Fibroblast of lung (primary cell): ENCODE results near the gene RPS6KA6. TPM values are rescaled to one million over a fixed set of nuclear protein-coding genes. Genes with fewer than 3 reads are reported as not detected.

Source experiments
- DNase-seq, 2 donors: peaks; one replicate each; pipeline versions ENCODE4 v3.0.0 to v3.0.0-alpha.2; 2010; ENCODE audit warnings: low read depth in 2 of 2
- H2AFZ ChIP-seq: 2 replicates; pipeline ENCODE4 v1.5.1; 2012; ENCODE audit warnings: low read length, control low read depth, inconsistent platforms
- H3K27ac ChIP-seq: 2 replicates; pipeline ENCODE4 v1.5.1; 2011; ENCODE audit warnings: low read length, control low read depth; ENCODE audit not compliant: insufficient read depth
- H3K27me3 ChIP-seq: 2 replicates; pipeline ENCODE4 v1.5.1; 2011; ENCODE audit warnings: mild to moderate bottlenecking, low read length; ENCODE audit not compliant: control insufficient read depth, insufficient read depth
- H3K36me3 ChIP-seq: 2 replicates; pipeline ENCODE4 v1.5.1; 2011; ENCODE audit warnings: low read length; ENCODE audit not compliant: control insufficient read depth, insufficient read depth
- H3K4me1 ChIP-seq: 2 replicates; pipeline ENCODE4 v1.5.1; 2011; ENCODE audit warnings: low read length; ENCODE audit not compliant: control insufficient read depth, insufficient read depth; ENCODE audit errors: extremely low read depth
- H3K4me2 ChIP-seq: 2 replicates; pipeline ENCODE4 v1.5.1; 2011; ENCODE audit warnings: low read length, control low read depth; ENCODE audit not compliant: insufficient read depth; ENCODE audit errors: extremely low read depth
- H3K4me3 ChIP-seq, 4 experiments: fragments of 200-600 bp in 1 of 4; sonication (generic) in 1 of 4; replicated peaks in 1 of 4; 2 replicates each; pipeline ENCODE4 v1.5.1; 2011 to 2016; ENCODE audit warnings: low read length in 4 of 4, low read depth in 3 of 4, mild to moderate bottlenecking in 3 of 4, control low read depth in 2 of 4, inconsistent platforms in 1 of 4, mixed read lengths in 1 of 4; ENCODE audit not compliant: insufficient read depth in 1 of 4; ENCODE audit errors: control extremely low read depth in 1 of 4
- H3K79me2 ChIP-seq: 2 replicates; pipeline ENCODE4 v1.5.1; 2012; ENCODE audit warnings: mild to moderate bottlenecking, low read length, inconsistent platforms; ENCODE audit not compliant: control insufficient read depth, insufficient read depth
- H3K9ac ChIP-seq: 2 replicates; pipeline ENCODE4 v1.5.1; 2011; ENCODE audit warnings: mild to moderate bottlenecking, low read length, control low read depth; ENCODE audit not compliant: insufficient read depth
- H3K9me3 ChIP-seq: 2 replicates; pipeline ENCODE4 v1.5.1; 2012; ENCODE audit warnings: low read depth, low read length; ENCODE audit not compliant: control insufficient read depth, insufficient read depth
- H4K20me1 ChIP-seq: 2 replicates; pipeline ENCODE4 v1.5.1; 2011; ENCODE audit warnings: low read length; ENCODE audit not compliant: control insufficient read depth, insufficient read depth; ENCODE audit errors: extremely low read depth
- EZH2 ChIP-seq: IDR thresholded peaks from 2 replicates; pipeline ENCODE4 v1.5.1; 2012; ENCODE audit warnings: low read length, control low read depth, mild to moderate bottlenecking; ENCODE audit errors: missing control alignments
- polyA plus RNA-seq, 2 donors: library from polyadenylated mRNA; depleted of rRNA in 1 of 2; stranded (reverse) in 1 of 2; unstranded in 1 of 2; fragments of >200 nt; gene quantifications; 2 replicates each; pipeline ENCODE4 v1.2.1, GENCODE V29; 2011 to 2012; ENCODE audit warnings: missing spikeins in 1 of 2
- total RNA-seq: library from RNA; depleted of rRNA; stranded (reverse); fragments of >200 nt; gene quantifications from 2 replicates; pipeline ENCODE4 v1.2.1, GENCODE V29; 2014
- TF ChIP-seq, protein P1 (sequence below), 2 donors: IDR thresholded peaks in 1 of 2; conservative IDR thresholded peaks in 1 of 2; 1 replicate in 1 of 2; 2 replicates in 1 of 2; pipeline ENCODE4 v1.5.1; 2011 to 2012; ENCODE audit warnings: low read length in 2 of 2, control low read depth in 1 of 2, inconsistent platforms in 1 of 2, low read depth in 1 of 2, mild to moderate bottlenecking in 1 of 2

Gene RPS6KA6
- total and polyA plus RNA-seq, 2 donors (not counting 1 experiment from before 2014, with no cell fraction given) = 4.2 to 4.5 TPM

DNA sequence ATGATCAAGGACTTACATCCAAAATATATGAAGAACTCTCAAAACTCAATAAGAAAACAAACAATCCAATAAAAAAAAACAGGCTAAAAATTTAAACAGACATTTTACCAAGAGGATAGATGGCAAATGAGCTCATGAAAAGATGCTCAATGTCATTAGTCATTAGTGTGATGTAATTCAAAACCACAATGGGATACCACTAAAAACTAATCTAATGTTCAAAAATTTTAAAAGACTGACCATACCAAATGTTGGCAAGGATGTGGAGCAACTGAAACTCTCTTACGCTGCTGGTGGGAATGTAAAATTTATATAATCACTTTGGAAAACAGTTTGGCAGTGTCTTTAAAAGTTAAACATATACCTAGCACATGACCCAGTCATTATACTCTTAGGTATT, 43.7 kb downstream of the RPS6KA6 start:
- peak; percentile 28 to 48 for DNase-seq
- Histone ChIP-seq H3K4me3 (no peak overlapping the region), H3K27me3 (no peaks in the 10 kb centered on the region), H2AFZ (no peak overlapping the region), H3K27ac (no peak overlapping the region), H3K9ac (no peak overlapping the region), H4K20me1 (no peaks in the 10 kb centered on the region), H3K79me2 (no peaks in the 10 kb centered on the region), H3K36me3 (no peaks in the 10 kb centered on the region), H3K4me1 (no peaks in the 10 kb centered on the region), H3K4me2 (no peak overlapping the region), H3K9me3 (no peaks in the 10 kb centered on the region)
- no peak for TF ChIP-seq EZH2
- TF ChIP-seq, protein P1, sequence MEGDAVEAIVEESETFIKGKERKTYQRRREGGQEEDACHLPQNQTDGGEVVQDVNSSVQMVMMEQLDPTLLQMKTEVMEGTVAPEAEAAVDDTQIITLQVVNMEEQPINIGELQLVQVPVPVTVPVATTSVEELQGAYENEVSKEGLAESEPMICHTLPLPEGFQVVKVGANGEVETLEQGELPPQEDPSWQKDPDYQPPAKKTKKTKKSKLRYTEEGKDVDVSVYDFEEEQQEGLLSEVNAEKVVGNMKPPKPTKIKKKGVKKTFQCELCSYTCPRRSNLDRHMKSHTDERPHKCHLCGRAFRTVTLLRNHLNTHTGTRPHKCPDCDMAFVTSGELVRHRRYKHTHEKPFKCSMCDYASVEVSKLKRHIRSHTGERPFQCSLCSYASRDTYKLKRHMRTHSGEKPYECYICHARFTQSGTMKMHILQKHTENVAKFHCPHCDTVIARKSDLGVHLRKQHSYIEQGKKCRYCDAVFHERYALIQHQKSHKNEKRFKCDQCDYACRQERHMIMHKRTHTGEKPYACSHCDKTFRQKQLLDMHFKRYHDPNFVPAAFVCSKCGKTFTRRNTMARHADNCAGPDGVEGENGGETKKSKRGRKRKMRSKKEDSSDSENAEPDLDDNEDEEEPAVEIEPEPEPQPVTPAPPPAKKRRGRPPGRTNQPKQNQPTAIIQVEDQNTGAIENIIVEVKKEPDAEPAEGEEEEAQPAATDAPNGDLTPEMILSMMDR (conservative IDR thresholded peaks at IDR 0.05 in 1 of 2, IDR thresholded peaks at IDR 0.05 in 1 of 2; ENCODE audit: low read depth in 1 of 2, low read length in 2 of 2) = no peak

DNA sequence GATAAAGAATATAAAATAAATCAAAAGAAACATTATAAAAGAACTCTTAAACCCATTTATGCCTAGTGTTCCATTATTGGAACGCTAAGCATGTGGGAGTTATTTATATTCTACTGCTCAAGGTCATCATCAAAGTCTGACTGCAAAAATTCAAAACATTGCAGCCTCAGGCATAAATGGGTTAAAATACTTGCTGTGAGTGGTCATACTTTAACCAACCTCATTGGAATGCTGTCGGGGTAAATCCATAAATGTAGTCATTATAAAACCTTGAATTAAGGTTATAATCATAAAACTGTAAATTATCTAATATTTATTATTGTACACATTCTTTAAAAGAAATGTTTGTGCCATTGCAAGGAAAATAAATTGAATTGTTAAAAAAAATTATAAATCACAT, 55.0 kb downstream of the RPS6KA6 start:
- peak in 1 of 2 donors; percentile 39 for DNase-seq
- Histone ChIP-seq H3K79me2 (no peaks in the 10 kb centered on the region), H3K4me2 (no peak overlapping the region), H3K9ac (no peak overlapping the region), H3K4me3 (no peak overlapping the region), H3K27ac (no peak overlapping the region), H3K36me3 (no peaks in the 10 kb centered on the region), H2AFZ (no peak overlapping the region), H4K20me1 (no peaks in the 10 kb centered on the region), H3K9me3 (no peaks in the 10 kb centered on the region), H3K4me1 (no peaks in the 10 kb centered on the region), H3K27me3 (no peaks in the 10 kb centered on the region)
- no peak for TF ChIP-seq EZH2
- TF ChIP-seq, protein P1 (conservative IDR thresholded peaks at IDR 0.05 in 1 of 2, IDR thresholded peaks at IDR 0.05 in 1 of 2; ENCODE audit: low read depth in 1 of 2, low read length in 2 of 2) = no peak

DNA sequence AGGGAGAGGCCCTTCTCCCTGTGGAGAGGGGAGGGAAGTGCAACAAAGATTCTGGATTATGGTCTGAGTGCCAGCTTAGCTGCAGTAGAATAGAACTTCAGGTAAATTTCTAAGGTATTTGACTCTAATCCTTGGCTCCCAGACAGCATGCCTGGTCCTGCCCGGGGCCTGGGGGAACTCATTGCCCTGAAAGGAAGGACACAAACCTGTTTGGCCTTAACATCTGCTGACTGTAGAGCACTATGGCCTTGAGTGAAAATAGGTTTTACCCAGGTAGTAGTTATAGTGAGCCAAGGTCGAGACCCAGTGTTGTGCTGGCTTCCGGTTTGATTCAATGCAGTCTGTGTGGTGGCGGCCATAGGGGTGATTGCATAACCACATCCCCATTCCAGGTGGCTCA, 64.4 kb downstream of the RPS6KA6 start:
- Histone ChIP-seq H3K4me2 (no peak overlapping the region), H3K9ac (no peak overlapping the region), H3K27me3 (no peaks in the 10 kb centered on the region), H2AFZ (no peak overlapping the region), H4K20me1 (no peaks in the 10 kb centered on the region), H3K9me3 (no peaks in the 10 kb centered on the region), H3K79me2 (no peaks in the 10 kb centered on the region), H3K27ac (no peak overlapping the region), H3K4me1 (no peaks in the 10 kb centered on the region), H3K36me3 (no peaks in the 10 kb centered on the region), H3K4me3 (no peak overlapping the region)
- no peak for DNase-seq
- TF ChIP-seq EZH2 = no peak
- TF ChIP-seq, protein P1 (conservative IDR thresholded peaks at IDR 0.05 in 1 of 2, IDR thresholded peaks at IDR 0.05 in 1 of 2; ENCODE audit: low read depth in 1 of 2, low read length in 2 of 2) = no peak
